GM11168 (cell line): ENCODE data around the gene LINGO4.

Experiments
- in situ Hi-C: fragments of 300-500 bp; cut with MboI; formaldehyde crosslinking; loops from one replicate; pipeline ENCODE4 v1.12.0; 2022; ENCODE audit warnings: low sequenced_read_pairs; ENCODE audit not compliant: unreplicated experiment

The LINGO4 gene

DNA sequence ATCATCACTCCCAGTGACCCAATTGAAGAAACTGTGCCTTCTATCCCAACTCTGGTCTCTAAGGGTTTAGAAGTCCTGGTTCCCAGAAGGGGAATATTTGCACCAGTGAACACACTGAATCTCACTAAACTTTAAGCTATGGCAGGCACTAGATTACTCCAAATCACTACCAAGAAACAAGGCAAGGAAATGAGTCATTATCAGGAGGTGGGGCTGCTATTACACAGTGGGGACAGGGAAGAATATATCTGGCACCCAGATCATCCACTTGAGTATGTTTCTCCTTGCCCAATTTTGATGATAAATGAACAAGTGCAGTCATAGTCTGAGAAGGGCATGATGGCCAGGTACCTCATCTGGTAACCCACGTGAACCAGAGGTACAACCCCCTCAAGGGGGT lies 48.9 kb downstream of the LINGO4 start:
- in situ Hi-C loops, result no loop called here
